NCI-H446 (cell line): ENCODE results near the gene FLYWCH2.

Source experiments
- DNase-seq, 2 experiments: peaks; one replicate each; lab custom pipeline; 2025; lab: John Stamatoyannopoulos, UW

Gene FLYWCH2, protein sequence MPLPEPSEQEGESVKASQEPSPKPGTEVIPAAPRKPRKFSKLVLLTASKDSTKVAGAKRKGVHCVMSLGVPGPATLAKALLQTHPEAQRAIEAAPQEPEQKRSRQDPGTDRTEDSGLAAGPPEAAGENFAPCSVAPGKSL

DNA sequence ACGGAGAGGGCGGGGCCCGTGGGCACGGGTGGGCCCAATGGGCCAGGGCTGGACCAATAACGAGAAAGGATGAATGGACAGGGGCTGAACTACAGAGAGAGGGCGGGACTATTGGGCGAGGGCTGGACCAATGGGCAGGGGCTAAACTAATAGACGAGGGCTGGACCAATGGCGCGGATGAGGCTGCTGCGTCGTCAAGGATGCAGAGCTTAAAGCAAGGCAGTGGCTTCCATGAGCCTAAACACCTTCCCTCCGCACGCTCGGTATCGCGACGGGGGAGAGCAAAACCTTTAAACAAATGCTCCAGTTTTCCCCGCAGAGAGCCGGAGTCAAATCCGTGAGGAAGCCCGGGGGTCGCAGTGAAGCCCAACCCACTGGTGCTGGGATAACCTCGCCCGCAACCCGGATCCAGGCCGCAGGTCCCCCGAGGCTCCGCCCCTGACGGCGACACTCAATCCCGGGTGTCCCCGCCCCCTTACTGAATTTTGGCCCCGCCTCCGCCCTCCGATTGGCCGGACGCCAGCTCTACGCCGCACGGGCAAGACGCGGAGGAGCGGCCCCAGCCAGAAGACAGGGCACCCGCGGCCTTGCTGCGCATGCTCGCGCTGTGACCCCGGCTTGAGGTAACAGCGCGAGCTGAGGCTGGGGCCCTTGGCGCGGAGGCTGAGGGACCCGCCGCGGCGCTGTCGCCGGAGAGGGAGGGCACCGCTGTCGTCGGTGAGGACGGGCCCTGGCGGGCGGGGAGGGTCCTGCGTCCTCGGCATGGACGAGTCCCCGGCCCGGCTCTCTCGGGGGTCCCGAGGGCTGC lies at the start of gene FLYWCH2:
TSS of gene FLYWCH2 (plus strand) at position 566 of the 808 bp plus-strand sequence. CDS start 13,235 bp downstream, outside the sequence.
- DNase-seq, result peak; percentile 92 to 96

DNA sequence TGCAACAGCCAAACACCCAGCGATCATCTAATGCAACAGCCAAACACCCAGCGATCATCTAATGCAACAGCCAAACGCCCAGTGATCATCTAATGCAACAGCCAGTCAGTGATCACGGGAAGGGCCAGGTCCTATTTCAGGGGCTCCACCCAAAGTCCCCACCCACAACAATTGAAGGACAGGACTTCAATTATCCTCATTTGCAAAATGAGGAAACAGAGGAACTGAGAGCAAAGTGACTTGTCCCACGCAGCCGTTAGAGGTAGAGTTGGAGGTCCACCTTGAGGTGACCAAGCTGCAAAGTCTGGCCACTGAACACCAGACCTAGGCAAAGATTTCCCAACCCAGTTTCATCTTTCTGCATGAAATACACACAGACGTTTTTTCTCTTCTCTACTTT lies 49.2 kb upstream of the FLYWCH2 start:
- DNase-seq, result no peak

DNA sequence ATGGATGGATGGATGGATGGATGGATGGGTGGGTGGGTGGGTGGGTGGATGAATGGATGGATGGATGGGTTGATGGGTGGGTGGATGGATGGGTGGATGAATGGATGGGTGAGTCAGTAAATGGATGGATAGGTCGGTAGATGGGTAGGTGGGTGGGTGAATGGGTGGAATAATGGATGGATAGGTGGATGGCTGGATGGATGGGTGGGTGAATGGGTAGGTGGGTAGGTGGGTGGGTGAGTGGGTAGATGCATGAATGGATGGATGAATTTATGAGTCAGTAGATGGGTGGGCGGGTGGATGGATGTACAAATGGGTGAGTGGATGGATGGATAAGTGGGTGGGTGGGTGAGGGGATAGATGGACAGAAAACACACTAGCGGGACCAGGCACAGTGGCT lies 48.0 kb upstream of the FLYWCH2 start:
- DNase-seq, result no peak

DNA sequence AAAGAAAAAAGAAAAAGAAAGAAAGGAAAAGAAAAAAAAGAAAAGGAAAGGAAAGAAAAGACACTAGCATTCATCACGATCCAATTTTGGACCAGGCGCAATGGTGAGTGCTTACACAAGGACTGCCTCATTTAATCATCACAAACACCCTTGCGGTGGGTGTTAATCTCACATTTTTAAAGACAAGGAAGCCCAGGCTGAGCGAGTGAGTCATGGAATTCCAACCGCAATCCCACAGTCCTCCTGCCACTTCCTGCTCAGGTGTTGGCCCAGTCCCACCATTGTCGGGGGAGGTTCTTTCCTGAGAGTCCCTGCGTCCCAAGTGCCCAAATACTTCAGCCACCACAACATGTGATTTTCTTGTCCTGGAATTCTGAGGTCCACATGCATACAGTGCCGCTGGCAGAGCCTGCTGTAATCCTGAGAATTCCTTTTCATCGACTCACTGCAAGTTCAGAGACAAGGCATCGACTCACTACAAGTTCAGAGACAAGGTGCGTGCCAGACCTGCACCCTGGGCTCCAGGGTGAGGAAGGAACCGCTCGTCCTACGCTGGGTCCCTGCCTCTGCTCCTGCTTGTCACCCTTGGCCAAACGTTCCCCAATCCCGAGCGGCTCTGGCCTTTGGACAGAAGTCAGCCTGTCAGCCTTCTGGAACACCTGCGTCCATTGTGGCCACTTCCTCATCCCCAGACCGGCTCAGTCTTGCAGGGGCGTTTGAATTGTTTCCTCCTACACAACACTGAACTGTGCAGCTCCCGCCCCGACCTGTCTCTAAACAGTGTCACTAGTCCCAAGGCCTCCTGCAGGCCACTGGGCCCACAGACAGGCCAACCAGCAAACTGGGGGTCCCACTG lies 47.1 kb upstream of the FLYWCH2 start:
- DNase-seq, result no peak

DNA sequence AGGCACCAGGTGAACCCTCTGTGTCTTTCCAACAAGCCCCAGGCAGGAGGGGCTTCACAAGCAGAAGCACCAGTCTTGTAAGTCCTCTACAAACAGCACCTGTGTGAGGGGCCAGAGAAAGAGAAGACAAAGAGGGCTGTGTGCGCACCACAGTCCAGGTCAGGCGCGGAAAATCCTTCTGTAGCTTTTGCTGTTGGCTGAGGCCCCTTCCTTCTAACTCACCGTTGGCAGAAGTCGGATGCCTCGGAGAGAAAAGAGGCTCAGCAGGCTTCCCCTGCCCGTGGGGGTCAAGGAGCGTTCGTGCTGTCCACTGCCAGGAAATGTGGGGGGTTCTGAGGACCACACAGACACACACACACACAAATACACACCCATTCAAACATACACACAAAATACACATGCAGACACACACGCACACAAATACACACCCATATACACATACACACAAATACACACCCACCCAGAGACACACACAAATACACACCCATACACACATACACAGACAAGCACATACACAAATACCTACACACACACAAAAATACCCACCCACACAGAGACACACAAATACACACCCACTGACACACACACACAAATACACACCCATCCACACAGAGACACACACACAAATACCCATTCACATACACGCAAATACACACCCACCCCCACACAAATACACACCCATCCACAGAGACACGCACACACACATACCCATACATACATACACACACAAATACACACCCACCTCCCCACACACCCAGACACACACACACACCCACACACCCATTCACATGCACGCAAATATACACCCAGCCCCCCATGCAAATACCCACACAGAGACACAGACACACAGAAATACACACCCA lies 46.1 kb upstream of the FLYWCH2 start:
- no peak for DNase-seq

DNA sequence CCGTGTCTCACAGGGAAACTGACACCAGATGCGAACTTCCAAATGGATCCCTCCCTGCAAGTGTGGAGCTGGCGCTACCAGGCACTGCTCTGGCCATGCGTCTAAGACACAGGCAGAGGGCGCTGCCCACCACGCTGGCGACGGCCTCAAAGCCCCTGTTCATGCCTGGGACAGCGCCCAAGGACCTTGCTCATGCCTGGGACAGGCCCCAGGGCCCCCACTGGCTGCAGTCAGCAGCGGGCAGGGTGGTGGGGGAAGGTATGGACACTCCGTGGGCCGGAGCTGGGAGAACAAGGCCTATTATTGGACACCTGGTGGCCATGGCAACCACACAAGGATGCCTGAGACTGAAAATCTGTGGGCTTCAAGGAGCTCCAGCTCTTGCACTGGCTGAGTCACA lies 44.1 kb upstream of the FLYWCH2 start:
- DNase-seq, result peak; percentile 13 to 67

DNA sequence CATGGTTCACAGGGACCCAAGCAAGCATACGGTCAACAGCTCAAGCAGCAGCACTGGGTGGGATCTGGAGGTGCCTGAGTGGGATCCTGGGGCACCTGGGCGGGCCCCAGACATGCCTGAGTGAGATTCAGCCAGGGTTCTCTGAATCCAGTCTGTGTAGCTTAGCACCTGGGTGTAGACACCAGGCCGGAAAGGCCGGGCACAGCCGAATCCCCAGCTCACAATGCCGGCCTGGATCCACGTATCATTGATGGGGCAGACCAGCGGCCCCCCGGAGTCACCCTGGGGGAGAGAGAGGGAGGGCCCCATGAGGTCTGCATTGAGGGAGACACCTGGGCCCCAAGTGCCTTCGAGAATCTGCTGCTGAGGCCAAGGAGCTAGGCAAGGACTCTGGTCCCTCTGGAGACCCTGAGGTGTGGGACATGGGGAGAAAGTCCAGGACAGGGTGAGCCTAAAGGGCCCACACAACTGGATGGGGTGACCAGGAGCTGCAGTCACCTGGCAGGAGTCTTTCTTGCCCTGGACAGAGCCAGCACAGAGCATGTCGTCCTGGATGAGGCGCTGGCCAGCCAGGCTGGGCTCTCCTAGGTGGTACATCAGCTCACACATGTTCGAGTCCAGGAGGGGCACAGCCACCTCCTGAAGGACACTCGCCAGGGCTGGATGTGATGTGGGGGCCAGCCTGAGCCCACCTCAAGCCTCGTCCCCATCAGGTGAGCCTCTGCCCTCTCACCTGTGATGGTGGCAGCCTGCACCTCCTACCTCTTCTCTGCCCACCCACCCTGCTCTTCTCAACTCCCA lies 43.2 kb upstream of the FLYWCH2 start:
- DNase-seq, result no peak

DNA sequence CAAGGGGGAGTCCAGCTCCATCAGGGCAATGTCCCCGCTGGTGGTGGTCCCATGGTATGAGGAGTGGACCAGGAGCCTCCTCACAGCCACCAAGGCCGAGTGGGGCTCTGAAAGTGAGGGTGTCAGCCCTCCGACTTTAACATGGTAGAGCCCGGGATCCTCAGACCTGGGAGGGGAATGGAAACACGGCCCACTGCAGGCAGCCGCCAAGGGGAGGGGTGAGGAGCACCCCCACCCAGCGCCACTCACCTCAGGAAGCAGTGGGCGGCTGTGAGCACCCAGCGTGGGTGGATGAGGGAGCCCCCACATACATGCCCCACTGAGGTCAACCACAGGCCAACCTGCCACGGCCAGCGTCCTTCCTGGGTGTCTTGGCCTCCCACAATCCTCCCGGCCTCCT lies 42.1 kb upstream of the FLYWCH2 start:
- DNase-seq, result no peak

DNA sequence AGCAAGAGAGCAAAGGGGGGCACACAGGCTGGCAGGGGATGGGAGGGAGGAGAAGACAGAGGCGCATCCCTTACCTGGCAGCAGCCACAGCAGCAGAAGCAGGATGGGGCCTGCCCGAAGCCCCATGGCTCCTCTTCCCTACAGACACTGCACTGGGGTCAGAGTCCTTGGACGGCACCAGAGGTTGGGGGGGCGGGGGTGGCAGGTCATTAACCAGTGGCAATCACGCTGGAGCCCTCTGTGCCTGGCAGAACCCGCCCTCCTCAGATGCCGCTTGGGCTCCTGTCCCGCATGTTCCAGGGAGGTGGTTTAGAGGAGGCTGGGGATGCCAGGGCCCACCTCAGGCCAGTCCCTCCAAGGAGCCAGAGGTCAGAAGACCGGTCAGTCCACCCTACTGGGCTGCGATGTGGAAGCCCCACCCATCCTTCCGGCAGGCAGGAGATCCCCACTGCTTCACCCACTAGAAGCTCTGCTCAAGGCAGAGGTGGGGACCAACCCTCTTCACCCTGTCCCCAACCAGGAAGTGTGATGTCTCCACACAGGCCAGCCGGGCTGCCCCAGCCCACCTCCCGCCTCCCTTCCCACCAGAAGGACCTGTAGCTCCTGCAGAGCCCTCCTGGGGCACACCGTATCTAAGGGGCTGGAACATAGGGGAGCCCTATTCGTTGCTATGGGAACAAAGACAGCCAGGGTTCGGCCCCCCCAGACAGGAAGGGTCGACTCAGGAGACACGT lies 41.2 kb upstream of the FLYWCH2 start:
- no peak for DNase-seq

DNA sequence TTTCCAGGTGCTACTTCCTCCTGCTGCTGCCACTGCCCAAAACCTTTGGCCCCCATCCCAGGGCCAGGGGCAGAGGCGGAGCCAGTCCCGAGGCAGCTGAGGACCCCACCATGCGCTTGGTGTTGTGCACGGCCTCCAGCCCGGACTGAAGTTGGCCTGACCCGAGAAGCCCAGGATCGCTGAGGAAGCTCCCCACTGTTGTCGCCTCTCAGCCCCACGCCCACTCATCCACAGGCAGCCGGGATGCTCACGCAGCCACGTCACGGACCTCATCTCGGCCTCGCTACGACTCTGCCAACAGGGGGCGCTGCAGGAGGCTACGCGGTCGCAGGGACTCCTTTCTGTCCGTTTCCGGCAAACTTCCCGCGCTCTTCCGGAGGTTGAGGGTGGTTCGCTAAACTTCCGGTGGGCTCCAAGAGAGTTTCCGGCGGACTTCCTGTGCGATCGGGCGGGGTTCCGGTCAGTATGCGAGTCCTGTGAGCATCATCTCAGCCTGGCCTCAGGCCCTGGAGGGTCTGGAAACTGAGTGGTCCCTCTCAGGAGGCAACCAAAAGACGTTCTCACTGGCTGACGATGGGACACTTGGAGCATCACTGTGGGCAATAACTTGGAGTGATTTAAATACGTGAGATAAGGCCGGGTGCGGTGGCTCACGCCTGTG lies 40.5 kb upstream of the FLYWCH2 start:
- peak in 1 of 2 experiments; percentile 15 for DNase-seq

DNA sequence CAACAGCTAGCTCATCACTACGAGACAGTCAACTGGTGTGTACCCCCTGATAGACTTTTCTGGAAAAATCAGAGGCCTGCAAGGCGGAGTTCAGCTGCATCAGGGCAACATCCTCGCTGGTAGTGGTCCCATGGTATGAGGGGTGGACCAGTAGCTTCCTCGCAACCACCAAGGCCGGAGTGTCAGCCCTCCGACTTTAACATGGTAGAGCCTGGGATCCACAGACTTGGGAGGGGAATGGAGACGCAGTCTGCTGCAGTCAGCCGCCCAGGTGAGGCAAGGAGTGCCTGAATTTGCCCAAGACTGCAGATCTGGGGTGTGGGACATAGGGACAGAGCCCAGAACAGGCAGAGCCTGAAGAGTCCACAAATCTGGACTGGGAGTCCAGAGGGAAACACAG lies 39.5 kb upstream of the FLYWCH2 start:
- no peak for DNase-seq

DNA sequence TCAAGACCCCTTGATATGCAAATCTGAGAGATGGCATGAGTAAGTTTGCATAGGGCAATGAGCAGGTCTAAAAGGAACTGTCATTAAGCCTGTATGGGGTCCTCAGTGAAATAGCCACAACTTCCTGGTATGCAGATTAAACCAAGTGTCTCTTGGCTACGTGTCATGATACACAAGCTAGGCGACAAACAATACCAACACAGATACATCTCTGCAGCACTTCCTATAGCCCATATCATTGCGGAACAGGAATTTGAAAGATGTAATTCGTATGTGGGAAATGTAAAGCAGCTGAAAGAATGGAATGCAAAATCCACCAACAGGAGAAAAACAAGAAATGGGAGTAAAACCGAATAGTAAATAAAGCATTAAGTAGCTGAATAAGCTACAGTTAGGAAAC lies 37.9 kb upstream of the FLYWCH2 start:
- DNase-seq, result no peak

DNA sequence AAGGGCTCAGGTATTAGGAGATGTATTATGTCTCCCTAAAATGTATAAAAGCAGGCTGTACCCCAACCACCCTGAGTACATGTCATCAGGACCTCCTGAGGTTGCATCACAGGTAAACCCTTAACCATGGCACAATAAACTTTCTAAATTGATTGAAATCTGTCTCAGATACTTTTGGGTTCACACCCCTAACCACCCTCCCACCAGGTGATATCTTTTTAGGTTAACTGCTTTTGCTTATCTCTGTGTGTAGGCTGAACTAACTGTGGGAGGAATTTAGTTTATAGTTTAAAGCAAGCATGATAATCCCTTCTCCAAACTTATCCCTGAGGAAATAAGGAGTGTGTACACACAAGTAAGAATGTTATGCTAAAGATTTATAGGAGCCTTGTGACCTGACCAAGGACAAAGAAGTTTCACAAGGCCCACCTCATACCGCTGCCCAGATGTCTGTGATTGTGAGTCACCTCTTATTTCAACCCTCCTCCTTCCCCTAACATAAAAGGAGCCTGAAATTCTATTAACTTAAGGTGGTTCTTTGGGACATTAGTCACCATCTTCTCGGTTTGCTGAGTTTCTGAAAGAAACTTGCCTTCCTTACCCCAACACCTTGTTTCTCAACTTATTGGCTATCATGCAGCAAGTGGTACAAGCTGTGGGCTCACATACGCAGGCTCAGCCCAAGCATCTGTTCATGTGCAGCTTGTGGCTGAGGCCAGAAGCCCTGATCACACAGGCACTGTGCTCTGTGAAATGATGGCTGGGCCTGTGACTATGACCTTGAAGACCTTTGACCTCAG lies 36.3 kb upstream of the FLYWCH2 start:
- DNase-seq, result no peak

DNA sequence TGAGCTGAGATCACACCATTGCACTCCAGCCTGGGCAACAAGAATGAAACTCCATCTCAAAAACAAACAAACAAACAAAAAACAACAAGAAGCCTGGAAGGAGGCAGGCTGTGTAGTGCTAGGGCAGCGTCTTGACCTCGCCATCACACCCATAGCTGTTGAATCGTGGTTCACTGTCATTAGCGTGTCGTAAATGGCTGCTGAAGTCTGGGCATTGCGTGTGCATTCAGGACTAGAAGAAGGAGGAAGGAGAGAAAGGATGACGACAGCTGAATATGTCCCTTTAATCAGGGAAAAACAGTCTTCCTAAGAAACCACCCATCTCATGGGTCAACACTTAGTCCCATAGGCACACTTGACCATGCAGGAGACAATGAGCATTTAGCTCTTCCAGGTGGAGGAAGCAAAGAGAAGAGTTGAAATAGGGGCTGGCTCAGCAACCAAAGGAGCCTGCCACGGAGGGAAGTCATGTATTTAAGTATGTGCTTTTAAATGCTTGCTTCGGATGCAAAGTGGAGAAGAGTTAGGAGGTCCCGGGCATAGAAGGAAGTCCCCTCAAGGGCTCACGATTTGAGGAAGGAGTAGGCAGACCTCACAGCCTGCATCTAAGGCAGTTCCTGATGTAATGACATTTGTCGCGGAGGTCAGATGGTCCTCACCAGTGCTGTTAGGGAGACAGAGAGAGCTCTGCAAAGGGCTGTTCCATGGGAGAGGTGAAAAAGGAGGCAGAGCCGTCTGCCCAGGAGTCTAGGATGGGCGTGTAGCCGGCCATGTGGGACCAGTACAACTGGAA lies 33.9 kb upstream of the FLYWCH2 start:
- no peak for DNase-seq

DNA sequence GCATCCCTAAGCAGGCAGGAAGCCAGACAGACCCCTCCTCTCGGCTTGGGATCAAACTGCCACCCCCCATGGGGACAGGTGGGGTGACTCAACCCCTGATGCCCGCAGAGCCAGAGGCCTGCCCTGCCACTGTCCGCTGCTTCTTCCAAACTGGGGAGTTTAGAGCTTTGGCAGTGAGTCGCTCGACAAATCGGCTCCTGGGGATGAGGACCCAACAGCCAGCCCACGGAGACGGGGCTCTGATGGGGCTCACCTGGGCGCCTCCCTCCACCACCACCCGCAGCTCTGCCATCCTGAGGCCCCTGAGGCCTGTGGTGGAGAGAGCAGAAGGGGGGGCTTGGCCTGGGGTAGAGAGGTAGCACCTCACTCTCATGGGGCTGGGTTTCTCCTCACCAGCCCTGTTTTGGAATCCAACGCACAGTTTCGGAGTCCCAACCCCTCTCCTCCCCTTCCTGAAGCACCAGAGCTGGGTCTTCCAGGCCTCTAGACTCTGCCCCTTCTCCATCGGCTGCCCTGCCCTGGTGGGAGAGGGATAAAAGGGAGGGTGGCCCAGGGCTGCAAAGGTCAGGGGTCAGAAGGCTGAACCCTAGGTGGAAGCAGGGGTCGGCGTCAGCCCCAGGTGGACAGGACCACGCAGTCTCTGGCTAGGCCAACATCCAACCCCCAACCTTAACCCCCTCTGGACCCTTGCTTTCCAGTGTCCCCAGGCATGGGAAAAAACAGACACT lies 30.8 kb upstream of the FLYWCH2 start:
- no peak for DNase-seq

DNA sequence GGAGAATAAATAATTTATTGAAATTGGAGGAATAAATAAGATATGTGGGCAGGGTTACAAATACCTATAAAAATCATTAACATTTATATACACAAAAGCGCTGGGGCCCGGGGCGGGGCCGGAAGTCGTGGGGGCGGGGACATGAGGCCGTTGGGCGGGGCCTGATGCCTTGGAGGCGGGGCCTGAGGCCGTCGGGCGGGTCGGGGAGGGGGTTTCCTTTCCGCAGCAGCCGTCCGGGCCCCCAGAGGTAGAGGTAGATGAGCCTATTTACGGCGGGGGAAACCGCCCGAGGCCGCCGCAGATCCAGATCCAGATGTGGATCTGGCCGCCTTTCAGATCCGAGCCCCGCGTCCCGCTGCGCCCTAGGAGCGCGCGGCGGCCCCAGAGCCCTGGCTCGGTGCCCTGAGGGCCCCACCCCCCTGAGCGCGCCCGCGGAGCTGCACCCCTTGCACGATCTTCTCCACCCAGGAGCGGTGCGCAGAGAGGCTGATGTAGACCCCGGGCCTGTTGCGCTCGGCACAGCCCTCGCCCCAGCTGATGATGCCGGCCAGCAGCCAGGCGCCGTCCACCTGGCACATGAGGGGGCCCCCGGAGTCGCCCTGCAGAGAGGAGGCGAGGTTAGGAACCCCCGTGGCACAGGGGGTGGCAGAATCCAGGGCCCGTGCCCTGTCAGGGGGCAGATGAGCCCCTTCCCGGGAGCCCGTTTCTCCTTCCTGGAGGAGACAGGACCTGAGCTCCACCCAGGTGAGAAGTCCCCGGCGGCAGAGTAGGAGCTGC lies 30.1 kb upstream of the FLYWCH2 start:
- no peak for DNase-seq
